ENCODE data around the gene CPA2.

CPA2 gene

GRCh38 chr7:130256704-130257103 is 10.0 kb upstream of the CPA2 start:
- no peak for DNase-seq

- no peak for DNase-seq
Observed at GRCh38 chr7:130258494-130259078, 8.1 kb upstream of the CPA2 start.

- no peak for DNase-seq
Observed at GRCh38 chr7:130262448-130262847, 4.2 kb upstream of the CPA2 start.

- no peak for DNase-seq
Observed at GRCh38 chr7:130263130-130263529, 3.5 kb upstream of the CPA2 start.

GRCh38 chr7:130266961-130267321 is 278 bp downstream of the CPA2 start:
- DNase-seq, result no peak

- no peak for DNase-seq
Observed at GRCh38 chr7:130268463-130269317, 2.0 kb downstream of the CPA2 start.

- DNase-seq, result no peak
Observed at GRCh38 chr7:130269318-130269694, 2.6 kb downstream of the CPA2 start.

GRCh38 chr7:130270947-130271800 is 4.5 kb downstream of the CPA2 start:
- no peak for DNase-seq

- DNase-seq, result no peak
Observed at GRCh38 chr7:130272381-130273080, 5.9 kb downstream of the CPA2 start.

GRCh38 chr7:130273081-130273932 is 6.6 kb downstream of the CPA2 start:
- no peak for DNase-seq

GRCh38 chr7:130273933-130274255 is 7.2 kb downstream of the CPA2 start:
- DNase-seq, result no peak

GRCh38 chr7:130274296-130274695 is 7.6 kb downstream of the CPA2 start:
- DNase-seq, result no peak

GRCh38 chr7:130274983-130275591 is 8.4 kb downstream of the CPA2 start:
- no peak for DNase-seq

GRCh38 chr7:130275826-130276297 is 9.2 kb downstream of the CPA2 start:
- no peak for DNase-seq

GRCh38 chr7:130276796-130277762 is 10.4 kb downstream of the CPA2 start:
- no peak for DNase-seq

GRCh38 chr7:130277763-130278643 is 11.3 kb downstream of the CPA2 start:
- DNase-seq, result no peak

GRCh38 chr7:130278860-130279259 is 12.2 kb downstream of the CPA2 start:
- no peak for DNase-seq

GRCh38 chr7:130279286-130279685 is 12.6 kb downstream of the CPA2 start:
- DNase-seq, result no peak

- no peak for DNase-seq
Observed at GRCh38 chr7:130279906-130280305, 13.2 kb downstream of the CPA2 start.

Data from activated CD4-positive, alpha-beta T cell treated with anti-CD3 and anti-CD28 coated beads, Interleukin-2, amount 50 U/mL, for 1 hour (primary cell).